GM19043 (cell line): ENCODE measurements around the gene FXYD6.

Source experiments
- ATAC-seq: cut with Tn5 transposase; IDR thresholded peaks from one replicate; pipeline ENCODE4 v1.9.1; 2021; ENCODE audit warnings: low read depth; ENCODE audit not compliant: unreplicated experiment

Gene FXYD6

DNA sequence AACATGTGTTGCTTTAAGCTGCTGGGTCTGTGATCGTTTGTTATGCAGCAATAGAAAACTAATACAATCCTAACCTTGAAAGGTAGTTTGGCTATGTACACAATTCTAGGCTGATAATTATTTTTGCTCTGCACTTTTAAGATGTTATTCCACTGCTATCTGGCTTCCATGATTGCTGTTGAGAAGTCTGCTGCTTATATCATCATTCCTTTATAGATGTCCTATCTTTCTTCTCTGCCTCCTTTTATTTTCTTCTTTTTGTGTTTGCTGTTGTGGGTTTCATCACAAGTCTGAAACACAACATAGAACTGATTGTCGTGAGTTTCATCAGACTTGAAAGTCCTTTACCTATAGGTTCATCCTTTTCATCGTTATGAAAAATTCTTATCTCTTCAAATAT is 24.1 kb downstream of the FXYD6 start:
- ATAC-seq: no peak

DNA sequence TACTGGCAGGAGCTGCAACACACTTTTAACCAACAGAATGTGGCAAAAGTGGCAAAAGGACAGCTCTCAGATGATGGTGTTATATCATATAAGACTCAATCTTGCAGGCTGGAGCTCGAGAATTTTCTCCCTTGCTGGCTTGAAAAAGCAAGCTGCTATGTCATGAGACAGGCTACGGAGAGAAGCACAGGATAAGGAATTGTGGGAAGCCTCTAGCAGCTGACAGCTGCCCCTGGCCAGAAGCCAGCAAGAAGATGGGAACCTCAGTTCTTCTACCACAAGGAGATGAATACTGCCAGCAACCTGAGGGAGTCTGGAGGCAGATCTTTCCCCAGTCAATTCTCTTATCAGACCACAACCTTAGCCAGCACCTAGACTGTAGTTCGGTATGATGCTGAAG is 24.6 kb downstream of the FXYD6 start:
- ATAC-seq: no peak

DNA sequence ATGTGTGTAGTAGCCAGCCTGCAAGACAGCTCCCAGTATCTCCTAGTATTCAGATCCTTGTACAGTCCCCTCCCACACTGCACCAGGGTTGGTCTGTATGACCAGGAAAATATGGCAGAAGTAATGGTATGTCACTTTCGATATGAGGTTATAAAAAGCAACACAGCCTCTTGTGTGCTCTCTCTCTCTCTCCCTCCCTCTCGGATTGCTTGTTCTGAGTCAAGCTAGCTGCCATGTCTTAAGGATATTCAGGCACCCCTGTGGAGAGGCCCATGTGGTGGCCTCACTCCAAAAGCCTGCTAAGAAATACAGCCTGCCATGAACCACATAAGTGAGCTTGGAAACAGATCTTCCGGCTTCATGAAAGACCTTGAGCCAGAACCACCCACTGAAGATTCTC is 25.4 kb downstream of the FXYD6 start:
- no peak for ATAC-seq

DNA sequence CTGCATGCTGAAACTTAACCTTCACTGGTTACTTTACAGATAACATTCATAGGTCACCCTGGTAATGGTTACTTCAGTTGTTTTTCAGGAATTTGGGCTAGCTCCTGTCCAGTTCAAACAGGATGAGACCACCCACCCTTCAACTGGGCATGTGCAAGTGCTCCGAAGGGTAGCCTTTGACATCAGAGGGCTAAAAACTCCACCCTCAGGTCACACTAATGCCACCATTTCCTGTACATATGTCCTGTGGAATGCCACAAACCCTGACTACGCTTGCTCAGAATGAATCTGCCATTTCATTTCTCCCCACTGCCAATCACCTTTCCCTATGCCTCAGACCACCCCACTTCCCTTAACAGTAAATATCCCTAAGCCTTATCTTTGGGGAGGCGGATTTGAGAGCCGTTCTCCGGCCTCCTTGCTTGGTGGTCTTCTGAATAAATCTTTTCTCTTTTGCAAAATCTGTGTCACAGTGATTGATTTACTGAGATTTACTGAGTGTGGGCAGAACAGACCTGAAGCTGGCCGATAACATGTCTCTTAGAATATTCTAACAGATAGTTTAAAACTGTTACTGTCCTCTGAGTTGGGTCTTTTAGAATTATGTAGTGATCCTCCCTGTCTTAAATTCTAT is 26.6 kb downstream of the FXYD6 start:
- ATAC-seq: no peak

DNA sequence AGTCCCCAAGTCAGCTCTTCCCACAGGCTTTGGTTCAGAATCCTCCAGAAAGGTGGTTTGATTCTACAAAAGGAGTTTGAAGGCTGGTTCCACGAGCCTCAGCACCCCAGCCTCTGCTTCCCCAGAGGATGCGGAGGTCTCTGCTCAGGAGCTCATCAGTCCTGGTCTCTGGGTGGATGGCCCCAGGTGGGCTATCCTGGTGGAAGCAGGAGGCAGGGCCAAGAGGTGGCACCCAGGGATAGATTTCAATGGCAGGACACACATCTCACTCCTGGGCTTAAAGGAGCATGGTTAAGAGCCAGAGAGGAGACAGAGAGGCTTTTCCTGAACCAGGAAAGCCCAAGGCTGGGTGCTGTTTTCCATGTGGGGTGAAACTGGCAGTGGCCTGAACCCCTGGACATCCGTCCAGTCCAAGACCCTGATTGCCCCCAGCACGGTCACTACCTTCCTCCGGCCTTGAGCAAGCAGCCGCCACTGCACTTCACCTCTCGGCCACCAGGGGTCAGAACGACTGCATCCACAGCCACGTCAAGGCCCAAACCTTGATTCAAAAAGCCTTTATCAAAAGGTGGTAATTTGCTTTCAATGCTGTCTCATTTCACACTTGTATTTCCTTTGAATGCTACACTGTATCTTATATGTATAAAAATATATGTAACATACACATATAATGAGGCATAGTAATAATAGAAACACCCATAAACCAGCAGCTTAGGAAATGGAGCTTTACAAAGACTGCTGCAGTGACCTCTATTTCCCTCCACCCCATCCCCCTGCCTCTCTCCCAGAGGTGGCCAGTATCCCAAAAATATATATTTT is 32.6 kb downstream of the FXYD6 start:
- no peak for ATAC-seq

DNA sequence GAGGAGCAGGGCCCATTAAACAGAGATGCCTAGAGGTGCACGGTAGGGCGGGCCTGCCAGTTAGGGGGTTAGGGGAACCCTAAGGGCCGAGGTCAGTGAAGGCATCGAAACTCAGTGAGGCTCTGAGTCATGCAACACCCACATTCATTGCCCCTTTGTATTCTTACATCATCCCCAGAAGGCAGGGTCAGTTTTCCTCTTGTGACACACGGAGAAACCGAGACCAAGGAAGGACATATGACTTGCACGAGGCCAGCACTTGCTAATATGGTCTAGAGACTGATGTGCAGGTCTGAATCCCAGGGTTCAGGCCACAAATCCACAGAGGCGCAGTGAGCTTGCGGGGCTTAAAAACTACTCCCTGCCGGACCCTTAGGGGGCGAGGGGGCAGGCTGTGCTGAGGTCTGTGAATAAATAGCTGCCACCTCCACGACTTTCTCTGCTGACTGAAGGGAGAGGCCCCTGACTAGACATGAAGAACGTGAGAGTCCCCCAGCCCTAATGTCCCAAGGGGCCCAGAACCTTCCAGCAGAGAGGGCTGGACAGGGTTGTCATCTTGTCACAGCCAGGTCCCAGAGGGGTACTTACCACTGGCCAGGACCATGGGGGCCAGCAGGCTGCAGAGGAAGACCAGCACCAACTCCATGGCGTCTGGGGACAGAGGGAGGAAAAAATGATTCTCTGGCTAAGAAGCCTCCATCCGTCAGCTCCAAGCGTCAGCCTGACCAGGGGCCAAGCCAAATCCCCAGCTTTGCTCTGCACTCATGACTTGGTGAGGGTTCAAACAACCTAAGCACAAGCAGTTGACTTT is 34.1 kb downstream of the FXYD6 start:
- no peak for ATAC-seq

DNA sequence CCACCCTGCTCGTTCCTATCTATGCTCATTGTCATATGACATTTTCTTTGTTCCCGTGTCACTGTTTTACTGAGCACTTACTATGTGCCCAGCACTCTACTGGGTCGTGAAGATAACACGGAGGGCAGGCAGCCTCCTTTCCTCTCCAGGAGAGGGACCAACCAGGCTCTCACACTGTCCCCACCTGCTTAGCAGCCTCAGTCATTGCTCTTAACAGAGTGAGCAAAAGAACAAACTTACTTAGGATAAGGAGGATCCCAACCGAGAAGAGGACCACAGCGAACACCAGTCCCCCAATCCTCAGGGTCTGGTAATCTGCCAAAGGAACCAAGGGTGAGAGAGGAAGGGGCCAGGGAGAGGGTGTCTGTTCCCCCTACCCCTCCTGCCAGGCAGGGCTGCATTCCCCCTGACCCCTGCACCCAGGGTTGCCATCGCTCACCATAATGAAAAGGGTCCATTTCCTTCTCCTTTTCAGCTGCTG is 34.9 kb downstream of the FXYD6 start:
- ATAC-seq: no peak

DNA sequence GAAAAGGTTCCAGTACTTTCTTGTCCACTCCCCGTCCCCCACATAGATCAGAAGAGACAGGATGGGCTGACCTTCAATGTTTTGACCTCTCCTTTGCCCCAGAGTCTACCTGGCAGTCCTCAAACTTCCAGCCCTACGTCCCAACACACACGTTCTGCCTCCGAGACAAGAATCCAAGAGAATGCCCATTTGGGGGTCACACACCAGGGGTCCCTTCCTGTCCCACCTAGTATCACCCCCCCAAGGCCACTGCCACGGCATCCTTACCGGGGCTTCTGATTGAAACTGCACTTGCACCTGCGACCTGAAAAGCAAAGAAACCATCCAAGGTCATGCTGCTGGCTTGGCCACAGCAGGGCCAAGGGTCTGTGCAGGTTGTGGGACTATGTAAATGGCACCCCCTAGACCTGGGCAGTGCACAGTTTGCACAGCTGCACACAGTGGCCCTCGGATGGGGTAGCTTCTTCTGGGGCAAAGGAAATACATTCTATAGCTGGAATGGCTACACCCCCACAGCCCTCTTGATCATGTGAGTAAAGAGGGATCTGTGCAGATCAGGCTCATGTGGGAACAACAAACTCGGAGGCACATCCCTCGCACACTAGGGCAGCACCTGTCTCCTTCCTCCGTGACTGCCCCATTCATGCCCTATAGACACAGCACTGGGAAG is 35.4 kb downstream of the FXYD6 start:
- no peak for ATAC-seq

DNA sequence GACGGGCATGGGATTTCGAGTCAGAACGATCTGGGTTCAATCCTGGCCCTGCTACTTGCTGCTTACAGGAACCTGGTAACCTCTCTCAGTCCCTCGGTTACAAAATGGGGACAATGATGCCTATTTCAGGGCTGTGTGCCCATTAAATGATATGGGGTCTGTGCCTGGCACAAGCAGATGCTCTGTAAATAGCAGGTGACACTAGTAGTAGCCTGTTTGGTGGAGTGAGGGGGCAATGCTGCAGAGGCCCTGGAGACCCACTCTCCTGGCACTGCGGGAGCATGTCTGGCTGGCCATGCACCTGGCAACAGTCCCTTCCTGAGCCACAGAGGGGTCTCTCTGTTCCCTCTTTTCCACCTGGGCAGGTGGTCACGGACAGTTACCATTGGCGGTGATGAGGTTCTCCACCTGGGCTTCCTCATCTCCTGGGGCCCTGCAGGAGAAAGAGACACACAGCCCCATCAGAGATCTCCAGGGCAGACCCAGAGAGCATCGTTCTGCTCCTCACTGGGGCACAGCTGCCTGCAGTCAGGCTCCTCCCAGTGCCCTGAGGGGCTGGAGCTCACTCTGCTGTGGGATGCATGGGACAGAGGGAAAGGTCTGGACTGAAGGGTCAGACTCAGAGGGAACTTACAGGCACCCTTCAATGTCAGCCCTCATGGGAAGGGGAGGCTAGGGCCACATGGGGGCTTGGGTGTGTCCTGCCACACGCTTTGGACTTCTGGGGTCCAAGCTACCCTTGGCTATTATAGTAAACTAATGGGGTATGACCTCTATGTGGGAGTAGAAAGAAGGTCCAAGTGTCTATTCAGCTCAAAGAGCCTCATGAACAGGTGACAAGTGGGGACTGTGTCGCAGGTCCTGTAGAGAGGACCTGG is 36.3 kb downstream of the FXYD6 start:
- ATAC-seq: no peak

DNA sequence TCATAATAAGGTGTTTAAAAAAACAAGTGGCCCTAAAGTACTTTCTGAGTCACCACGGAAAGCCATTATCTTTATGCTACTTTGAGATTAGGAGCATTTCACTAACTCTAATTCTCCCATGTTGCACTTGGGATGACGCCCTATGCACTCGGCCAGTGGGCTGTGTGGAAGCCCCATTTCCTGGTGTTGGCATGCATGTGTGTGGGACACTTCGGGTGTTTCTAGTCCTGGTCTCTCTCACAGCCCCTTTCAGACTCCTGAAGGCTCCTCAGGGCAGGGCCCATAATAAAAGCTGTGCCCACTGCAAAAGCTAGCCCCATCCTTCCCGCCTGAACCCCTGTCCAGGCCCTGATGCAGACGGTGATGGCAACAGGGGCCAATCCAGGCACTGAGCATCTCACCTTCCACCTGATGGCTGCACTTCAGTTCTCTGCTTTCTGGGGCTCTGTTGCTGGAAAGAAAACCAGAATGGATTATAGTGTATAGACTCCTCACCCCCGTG is 37.0 kb downstream of the FXYD6 start:
- no peak for ATAC-seq

DNA sequence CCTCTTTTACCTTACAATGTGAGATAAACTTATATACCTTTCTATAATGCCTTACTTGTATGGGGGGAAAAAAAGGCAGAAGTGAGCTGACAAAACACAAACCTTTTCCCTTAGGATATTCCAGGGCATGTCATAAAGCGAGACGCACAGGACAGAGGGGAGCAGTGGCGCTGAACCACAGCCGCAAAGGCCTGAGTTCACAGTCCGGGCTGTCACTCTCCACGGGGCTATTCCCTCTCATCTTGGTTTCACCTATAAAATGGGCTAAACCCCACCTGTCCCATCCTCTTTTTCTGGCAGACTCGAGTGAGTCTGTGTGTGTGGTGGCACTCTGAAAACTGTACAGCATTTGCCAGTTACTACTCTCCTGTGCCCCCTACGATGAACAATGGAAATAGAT is 37.6 kb downstream of the FXYD6 start:
- ATAC-seq: no peak

DNA sequence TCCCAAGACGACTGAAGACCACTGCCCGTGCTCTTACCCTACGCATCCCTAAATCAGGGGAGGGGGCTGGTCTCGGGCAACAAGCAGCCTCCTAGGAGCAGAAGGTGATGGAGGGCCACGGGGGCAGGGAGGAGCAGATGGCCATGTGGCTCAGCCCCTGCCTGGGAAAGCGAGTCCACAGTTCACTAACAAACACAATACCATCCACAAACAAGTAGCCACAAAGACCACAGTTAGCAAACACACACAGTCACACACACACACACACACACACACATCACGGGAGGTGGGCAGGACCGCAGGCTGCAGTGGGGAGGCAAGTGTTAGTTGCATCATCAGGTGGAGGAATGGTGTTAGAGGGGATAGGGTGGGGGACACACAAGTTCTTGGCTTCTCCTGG is 38.7 kb downstream of the FXYD6 start:
- no peak for ATAC-seq

DNA sequence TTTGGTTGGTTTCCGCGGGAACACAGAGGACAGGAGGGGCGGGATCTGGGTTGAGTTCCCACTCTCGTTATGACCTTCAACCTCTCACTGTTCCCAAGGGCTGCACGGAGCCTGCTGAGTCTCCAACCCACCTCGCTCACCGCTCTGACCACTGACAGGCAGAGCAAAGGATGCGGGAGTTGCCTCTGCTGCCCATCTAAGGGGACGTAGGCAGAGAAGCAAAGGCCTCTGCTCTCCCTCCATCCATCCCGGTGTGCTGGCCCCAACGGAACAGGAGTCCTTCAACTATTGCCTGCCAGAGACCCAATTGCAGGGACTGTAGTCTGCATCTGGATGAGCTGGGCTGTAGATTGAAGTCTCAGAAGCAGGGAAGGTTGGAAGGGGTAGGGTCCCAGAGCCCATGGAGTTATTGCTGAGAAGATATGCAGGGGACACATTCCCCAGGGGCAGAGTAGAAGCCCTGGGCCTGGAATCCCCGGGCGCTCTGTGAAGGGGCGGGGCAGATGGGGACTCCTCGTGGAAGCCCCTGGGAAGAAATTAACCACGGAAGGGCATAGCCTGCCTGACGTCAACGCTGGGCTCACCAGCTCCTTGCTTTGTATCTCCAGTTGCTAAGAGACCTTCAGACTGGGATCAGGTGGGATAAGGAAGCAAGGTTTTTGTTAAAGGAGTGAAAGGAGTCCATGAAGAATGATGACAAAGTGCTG is 39.2 kb downstream of the FXYD6 start:
- no peak for ATAC-seq

DNA sequence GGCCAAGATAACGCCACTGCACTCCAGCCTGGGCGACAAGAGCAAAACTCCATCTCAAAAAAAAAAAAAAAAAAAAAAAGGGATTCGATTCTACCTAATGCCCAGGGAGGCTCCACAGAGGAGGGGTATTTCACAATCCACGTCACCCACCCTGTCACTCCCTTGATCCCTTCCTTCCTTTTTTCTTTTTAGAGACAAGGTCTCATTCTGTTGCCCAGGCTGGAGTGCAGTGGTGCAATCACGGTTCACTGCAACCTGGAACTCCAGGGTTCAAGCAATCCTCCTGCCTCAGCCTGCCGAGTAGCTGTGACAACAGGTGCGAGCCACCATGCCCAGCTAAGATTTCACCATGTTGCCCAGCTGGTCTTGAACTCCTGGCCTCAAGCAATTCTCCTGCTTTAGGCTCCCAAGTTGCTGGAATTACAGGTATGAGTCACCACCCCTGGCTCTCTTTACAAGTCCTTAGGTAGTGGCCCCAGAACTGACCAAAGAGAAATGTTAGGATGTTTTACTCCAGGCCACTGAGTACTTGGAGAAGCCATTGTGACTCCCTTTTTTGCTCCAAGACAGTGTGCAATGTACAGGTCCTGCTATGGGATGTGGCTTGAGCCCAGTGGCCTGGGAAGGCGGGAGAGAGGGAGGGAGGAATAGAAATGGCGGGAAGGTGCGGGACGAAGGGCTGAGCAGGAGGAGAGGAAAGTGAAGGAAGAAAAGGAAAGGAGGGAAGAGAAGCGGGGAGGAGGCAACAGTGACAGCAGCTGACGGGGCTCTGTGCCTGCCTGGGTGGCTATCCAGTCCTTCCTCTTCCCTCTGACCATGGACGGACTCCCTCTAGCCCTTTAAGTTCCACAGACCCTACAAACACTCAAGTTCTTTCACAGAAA is 40.1 kb downstream of the FXYD6 start:
- no peak for ATAC-seq

DNA sequence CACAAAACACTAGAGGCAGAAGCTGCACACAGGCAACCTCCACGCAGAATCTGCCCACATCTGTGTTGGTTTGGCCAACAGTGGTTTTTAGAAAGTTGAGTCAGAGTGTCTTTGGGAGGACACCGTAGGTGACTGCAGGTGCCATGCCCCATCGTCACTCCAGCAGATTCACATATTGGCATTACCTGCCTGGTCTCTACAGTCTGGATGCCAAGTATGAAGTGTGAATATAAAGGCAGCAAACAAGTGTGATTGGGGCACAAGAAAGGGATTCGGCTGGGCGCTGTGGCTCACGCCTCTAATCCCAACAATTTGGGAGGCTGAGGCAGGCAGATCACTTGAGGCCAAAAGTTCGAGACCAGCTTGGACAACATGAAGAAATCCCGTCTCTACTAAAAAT is 40.9 kb downstream of the FXYD6 start:
- no peak for ATAC-seq

DNA sequence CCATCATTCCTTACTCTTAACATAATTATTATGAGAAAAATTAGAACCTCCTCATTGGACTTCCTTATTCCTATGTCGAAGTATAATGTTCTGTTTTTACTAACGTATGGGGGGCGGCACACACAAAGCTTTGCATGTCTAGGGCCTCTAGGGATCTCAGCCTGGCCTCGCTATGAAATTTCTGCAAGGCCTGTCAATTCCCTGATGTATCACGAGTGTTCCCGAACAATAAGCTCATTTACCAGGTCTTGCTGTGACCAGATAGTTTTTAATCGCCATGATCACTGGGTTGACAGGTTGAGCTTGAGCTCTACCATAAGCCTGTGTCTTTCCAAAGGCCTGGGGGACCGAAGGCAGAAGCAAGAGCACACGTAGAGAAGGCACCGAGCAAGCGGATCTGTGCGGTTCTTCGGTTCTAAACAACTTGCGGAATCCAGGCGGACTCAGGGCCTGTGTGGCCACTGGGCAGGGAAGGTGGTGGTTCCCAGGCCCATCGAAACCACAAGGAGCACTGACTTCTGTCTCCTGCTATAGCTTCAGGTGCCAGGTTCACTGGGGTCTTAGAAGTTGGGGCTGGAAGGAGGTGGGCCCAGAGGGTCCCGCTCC is 41.5 kb downstream of the FXYD6 start:
- no peak for ATAC-seq

DNA sequence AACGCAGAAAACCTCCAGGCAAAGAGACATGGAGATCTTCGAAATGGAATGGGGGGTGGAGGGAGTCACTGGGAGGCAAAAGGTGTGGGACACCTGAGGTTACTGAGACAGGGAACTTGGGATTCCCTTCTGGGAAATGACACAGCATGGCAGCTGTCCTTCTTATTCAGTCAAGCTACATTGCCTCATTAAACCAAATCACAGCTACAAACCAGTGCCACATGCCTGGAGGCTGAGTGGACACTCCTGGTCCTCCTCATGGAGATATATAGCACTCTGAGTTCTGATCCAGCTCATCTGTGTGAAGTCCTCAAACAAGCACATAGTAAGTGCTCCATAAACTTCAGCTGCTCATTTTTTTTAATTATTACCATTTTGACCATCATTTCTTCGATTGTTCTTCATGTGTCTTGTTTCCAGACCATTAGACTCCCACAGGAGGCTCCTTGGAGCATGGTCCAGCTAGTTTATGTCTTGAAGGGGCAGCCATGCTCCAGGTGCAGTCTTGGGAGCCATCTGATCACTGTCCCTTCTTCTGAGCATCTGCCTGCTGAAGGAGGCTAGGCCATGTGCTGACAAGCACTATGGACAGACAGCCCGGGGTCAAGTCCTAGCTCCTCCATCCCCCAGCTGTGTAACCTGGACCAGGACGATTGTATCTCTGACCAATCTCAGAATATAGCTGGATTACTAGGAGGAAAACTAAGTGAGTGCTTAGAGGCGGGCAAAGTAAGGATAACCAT is 42.2 kb downstream of the FXYD6 start:
- ATAC-seq: no peak
